Neural cell (in vitro differentiated cells): ENCODE results near the gene CACNA1B. TPM values are rescaled to one million over a fixed set of nuclear protein-coding genes. Genes with fewer than 3 reads are reported as not detected.

Experiments
- H2AFZ ChIP-seq: fragments of 200-600, 300-800 bp; sonication (generic), shearing (Covaris generic); 2 replicates; pipeline ENCODE4 v1.6.0; 2014; ENCODE audit warnings: low read depth, mild to moderate bottlenecking, antibody characterized with exemption, low read length, moderate library complexity
- H3F3A ChIP-seq: fragments of 200-600 bp; shearing (Covaris generic); 2 replicates; pipeline ENCODE4 v1.6.1; 2016; ENCODE audit warnings: mild to moderate bottlenecking, moderate library complexity, mixed read lengths, antibody characterized with exemption, low read length; ENCODE audit not compliant: insufficient read depth, poor library complexity, severe bottlenecking
- H3K27ac ChIP-seq: fragments of 200-600, 300-800 bp; sonication (generic), shearing (Covaris generic); 2 replicates; pipeline ENCODE4 v1.5.1; 2014; ENCODE audit warnings: mild to moderate bottlenecking, low read length, moderate library complexity
- H3K27me3 ChIP-seq: fragments of 300-800, 200-600 bp; sonication (generic), shearing (Covaris generic); 2 replicates; pipeline ENCODE4 v1.6.0; 2014; ENCODE audit warnings: mild to moderate bottlenecking, low read depth, low read length, moderate library complexity; ENCODE audit not compliant: insufficient read depth
- H3K36me3 ChIP-seq: fragments of 300-800, 200-600 bp; sonication (generic), shearing (Covaris generic); 2 replicates; pipeline ENCODE4 v1.5.1; 2014; ENCODE audit warnings: mild to moderate bottlenecking, antibody characterized with exemption, low read length, moderate library complexity; ENCODE audit not compliant: insufficient read depth
- H3K4me2 ChIP-seq: fragments of 300-800, 200-600 bp; sonication (generic), shearing (Covaris generic); 2 replicates; pipeline ENCODE4 v1.6.0; 2014; ENCODE audit warnings: mild to moderate bottlenecking, low read length
- H3K4me3 ChIP-seq: fragments of 300-800, 200-600 bp; sonication (generic), shearing (Covaris generic); 2 replicates; pipeline ENCODE4 v1.5.1; 2014; ENCODE audit warnings: mild to moderate bottlenecking, low read length, moderate library complexity
- H3K79me2 ChIP-seq: fragments of 200-600 bp; shearing (Covaris generic); replicated peaks from 2 replicates; pipeline ENCODE4 v1.6.0; 2014; ENCODE audit warnings: mild to moderate bottlenecking, low read length, moderate library complexity; ENCODE audit not compliant: insufficient read depth
- H3K9ac ChIP-seq: fragments of 300-800, 200-600 bp; sonication (generic), shearing (Covaris generic); 2 replicates; pipeline ENCODE4 v1.6.1; 2016; ENCODE audit warnings: mild to moderate bottlenecking, low read length, mixed read lengths
- H3K9me2 ChIP-seq: fragments of 200-600 bp; shearing (Covaris generic); 2 replicates; pipeline ENCODE4 v1.6.1; 2016; ENCODE audit warnings: mild to moderate bottlenecking, low read length, mixed read lengths; ENCODE audit not compliant: insufficient read depth
- H3K9me3 ChIP-seq: fragments of 200-600, 300-800 bp; sonication (generic), shearing (Covaris generic); 2 replicates; pipeline ENCODE4 v1.6.1; 2016; ENCODE audit warnings: mild to moderate bottlenecking, mixed run types, low read length, moderate library complexity, mixed read lengths
- H4K20me1 ChIP-seq: fragments of 200-600 bp; shearing (Covaris generic); 2 replicates; pipeline ENCODE4 v1.6.1; 2016; ENCODE audit warnings: mild to moderate bottlenecking, mixed run types; ENCODE audit not compliant: insufficient read depth
- CTCF ChIP-seq: fragments of 450-650 bp; IDR thresholded peaks from 2 replicates; pipeline ENCODE4 v1.5.1; 2014; ENCODE audit warnings: antibody characterized with exemption, mild to moderate bottlenecking, moderate library complexity; ENCODE audit not compliant: poor library complexity, severe bottlenecking
- EP300 ChIP-seq: fragments of 450-650 bp; conservative IDR thresholded peaks from 2 replicates; pipeline ENCODE4 v1.6.1; 2014; ENCODE audit warnings: antibody characterized with exemption, mild to moderate bottlenecking, moderate library complexity; ENCODE audit not compliant: poor library complexity, severe bottlenecking
- EZH2 ChIP-seq: fragments of 200-600, 300-800 bp; shearing (Covaris generic), sonication (generic); IDR thresholded peaks from 2 replicates; pipeline ENCODE4 v1.6.1; 2014; ENCODE audit warnings: antibody characterized with exemption, low read length, borderline replicate concordance, mild to moderate bottlenecking; ENCODE audit not compliant: insufficient read depth, poor library complexity, severe bottlenecking
- MXI1 ChIP-seq: fragments of 450-650 bp; conservative IDR thresholded peaks from 2 replicates; pipeline ENCODE4 v1.6.1; 2014; ENCODE audit warnings: antibody characterized with exemption, mild to moderate bottlenecking; ENCODE audit not compliant: poor library complexity, severe bottlenecking
- POLR2AphosphoS5 ChIP-seq: IDR thresholded peaks from 2 replicates; pipeline ENCODE4 v1.6.1; 2012
- RAD21 ChIP-seq: fragments of 450-650 bp; conservative IDR thresholded peaks from 2 replicates; pipeline ENCODE4 v1.6.1; 2014; ENCODE audit warnings: antibody characterized with exemption, mild to moderate bottlenecking, moderate library complexity
- SMC3 ChIP-seq: fragments of 450-650 bp; conservative IDR thresholded peaks from 2 replicates; pipeline ENCODE4 v1.6.1; 2014; ENCODE audit warnings: antibody characterized with exemption, mild to moderate bottlenecking, moderate library complexity; ENCODE audit not compliant: poor library complexity
- TAF1 ChIP-seq: IDR thresholded peaks from 2 replicates; pipeline ENCODE4 v1.6.1; 2012; ENCODE audit warnings: low read depth
- polyA plus RNA-seq: library from polyadenylated mRNA; depleted of rRNA; stranded (reverse); fragments of >200 nt; gene quantifications from 2 replicates; pipeline ENCODE4 v1.2.3, GENCODE V29; 2014
- TF ChIP-seq, protein P1 (sequence below): IDR thresholded peaks from 2 replicates; pipeline ENCODE4 v1.6.1; 2012; ENCODE audit warnings: borderline replicate concordance

Gene CACNA1B
- polyA plus RNA-seq, 1 donor from 2014 or later: 5.8 TPM

DNA sequence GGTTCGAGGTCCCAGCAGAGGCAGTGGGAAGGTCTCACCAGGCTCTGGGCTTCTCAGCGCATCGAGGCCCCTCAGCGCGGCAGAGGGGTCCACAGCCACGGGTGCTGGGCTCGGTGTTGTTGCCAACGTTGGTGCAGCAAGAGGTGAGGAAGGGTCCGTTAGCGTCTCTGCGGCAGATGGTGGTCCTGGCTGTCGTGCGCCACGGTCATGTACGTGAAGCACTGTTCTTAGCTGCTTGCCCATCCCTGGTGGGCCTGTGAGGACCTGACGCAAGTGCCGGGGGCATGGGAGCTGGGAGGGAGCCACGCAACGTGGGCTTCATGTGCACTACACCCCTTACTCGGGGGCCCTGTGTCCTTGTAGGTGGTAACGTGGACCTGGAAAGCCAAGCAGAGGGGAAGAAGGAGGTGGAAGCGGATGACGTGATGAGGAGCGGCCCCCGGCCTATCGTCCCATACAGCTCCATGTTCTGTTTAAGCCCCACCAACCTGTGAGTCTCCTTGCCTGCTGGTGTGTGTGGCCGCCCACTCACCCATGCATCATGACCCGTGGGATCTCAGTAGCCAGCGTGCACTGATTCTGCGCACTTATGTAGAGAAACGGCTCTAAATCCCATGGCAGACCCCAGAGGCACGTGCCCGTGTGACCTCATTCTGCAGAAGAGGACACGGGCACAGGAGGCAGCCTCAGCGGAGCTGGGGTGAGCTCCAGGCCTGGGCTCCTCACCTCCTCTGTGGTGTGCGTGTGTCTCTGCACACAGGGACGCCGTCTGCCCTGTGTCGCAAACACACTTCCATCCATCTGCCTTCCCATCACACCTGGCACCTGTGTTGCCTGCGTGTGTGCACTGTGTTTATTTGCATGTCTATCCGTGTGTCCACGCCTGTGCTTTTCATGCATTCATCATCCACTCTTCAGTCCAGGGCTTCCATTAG, 166.1 kb downstream of the CACNA1B start:
- Histone ChIP-seq H2AFZ (no peak overlapping the region), H4K20me1 (no peaks in the 10 kb centered on the region), H3K9me3 (no peaks in the 10 kb centered on the region), H3K4me2 (no peak overlapping the region), H3K27me3 (no peaks in the 10 kb centered on the region), H3K79me2 (no peaks in the 10 kb centered on the region), H3K9me2 (no peaks in the 10 kb centered on the region), H3K9ac (no peak overlapping the region), H3K27ac (no peak overlapping the region), H3K36me3 (no peaks in the 10 kb centered on the region), H3K4me3 (no peak overlapping the region), H3F3A (no peaks in the 10 kb centered on the region)
- TF ChIP-seq EZH2: no peak
- TF ChIP-seq TAF1: no peak
- TF ChIP-seq CTCF: no peak
- no peak for TF ChIP-seq RAD21
- TF ChIP-seq EP300: no peak
- TF ChIP-seq, protein P1, sequence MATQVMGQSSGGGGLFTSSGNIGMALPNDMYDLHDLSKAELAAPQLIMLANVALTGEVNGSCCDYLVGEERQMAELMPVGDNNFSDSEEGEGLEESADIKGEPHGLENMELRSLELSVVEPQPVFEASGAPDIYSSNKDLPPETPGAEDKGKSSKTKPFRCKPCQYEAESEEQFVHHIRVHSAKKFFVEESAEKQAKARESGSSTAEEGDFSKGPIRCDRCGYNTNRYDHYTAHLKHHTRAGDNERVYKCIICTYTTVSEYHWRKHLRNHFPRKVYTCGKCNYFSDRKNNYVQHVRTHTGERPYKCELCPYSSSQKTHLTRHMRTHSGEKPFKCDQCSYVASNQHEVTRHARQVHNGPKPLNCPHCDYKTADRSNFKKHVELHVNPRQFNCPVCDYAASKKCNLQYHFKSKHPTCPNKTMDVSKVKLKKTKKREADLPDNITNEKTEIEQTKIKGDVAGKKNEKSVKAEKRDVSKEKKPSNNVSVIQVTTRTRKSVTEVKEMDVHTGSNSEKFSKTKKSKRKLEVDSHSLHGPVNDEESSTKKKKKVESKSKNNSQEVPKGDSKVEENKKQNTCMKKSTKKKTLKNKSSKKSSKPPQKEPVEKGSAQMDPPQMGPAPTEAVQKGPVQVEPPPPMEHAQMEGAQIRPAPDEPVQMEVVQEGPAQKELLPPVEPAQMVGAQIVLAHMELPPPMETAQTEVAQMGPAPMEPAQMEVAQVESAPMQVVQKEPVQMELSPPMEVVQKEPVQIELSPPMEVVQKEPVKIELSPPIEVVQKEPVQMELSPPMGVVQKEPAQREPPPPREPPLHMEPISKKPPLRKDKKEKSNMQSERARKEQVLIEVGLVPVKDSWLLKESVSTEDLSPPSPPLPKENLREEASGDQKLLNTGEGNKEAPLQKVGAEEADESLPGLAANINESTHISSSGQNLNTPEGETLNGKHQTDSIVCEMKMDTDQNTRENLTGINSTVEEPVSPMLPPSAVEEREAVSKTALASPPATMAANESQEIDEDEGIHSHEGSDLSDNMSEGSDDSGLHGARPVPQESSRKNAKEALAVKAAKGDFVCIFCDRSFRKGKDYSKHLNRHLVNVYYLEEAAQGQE: no peak
- TF ChIP-seq MXI1: no peak
- no peak for TF ChIP-seq POLR2AphosphoS5
- TF ChIP-seq SMC3: no peak

GRCh38 chr9:138044485-138045383, 167.2 kb downstream of the CACNA1B start:
- Histone ChIP-seq H3K4me3 (no peak overlapping the region), H3K4me2 (no peak overlapping the region)

More at GRCh38 chr9:138044485-138045383, 167.2 kb downstream of the CACNA1B start:
- Histone ChIP-seq H3K9ac (no peak overlapping the region), H3K36me3 (no peaks in the 10 kb centered on the region), H2AFZ (no peak overlapping the region), H3K9me2 (no peaks in the 10 kb centered on the region), H3K27me3 (no peaks in the 10 kb centered on the region), H3K79me2 (no peaks in the 10 kb centered on the region), H3K27ac (no peak overlapping the region), H4K20me1 (no peaks in the 10 kb centered on the region), H3F3A (no peaks in the 10 kb centered on the region), H3K9me3 (no peaks in the 10 kb centered on the region)
- TF ChIP-seq SMC3 (no peak), MXI1 (no peak), EZH2 (no peak), TAF1 (no peak), CTCF (no peak), RAD21 (no peak), POLR2AphosphoS5 (no peak), EP300 (no peak)
- TF ChIP-seq, protein P1: no peak
